Measurements from ENCODE around the gene HOXC5. TPM values are rescaled to one million over a fixed set of nuclear protein-coding genes. Genes with fewer than 3 reads are reported as not detected.

HOXC5 gene
- total and polyA plus RNA-seq, 2 donors (not counting 1 experiment from before 2014, with no cell fraction given): not detected

GRCh38 chr12:53987787-53988230, 45.0 kb upstream of the HOXC5 start:
- H3K4me2 ChIP-seq (replicated peaks; ENCODE audit: low read depth, low read length, poor library complexity, severe bottlenecking): no peak overlapping the region
- no peak for TF ChIP-seq CTCF (IDR thresholded peaks at IDR 0.05)
- no peak for TF ChIP-seq EZH2 (IDR thresholded peaks at IDR 0.05; ENCODE audit: borderline replicate concordance, insufficient read depth, low read depth, low read length, poor library complexity, severe bottlenecking)
- Mint-ChIP-seq H3K4me1 (peaks cover 29% of the 10 kb centered on the region), H3K27ac (no peak overlapping the region), H3K4me3 (no peak overlapping the region), H3K27me3 (peaks cover 90% of the 10 kb centered on the region), H3K9me3 (ENCODE audit: insufficient read depth) (no peaks in the 10 kb centered on the region)
- ChIA-PET POLR2A (interaction anchor here (0.7 kb wide), 1 partner anchor 56 kb away, joined by 3 read pairs; no protein-coding TSS in a partner anchor), CTCF (interaction anchor here (0.7 to 1.8 kb wide), 7 partner anchors 45 to 632 kb away, joined by 3 to 6 read pairs (median 3); partner anchors contain the start of gene HOXC5)
- ATAC-seq (ENCODE audit: low read depth): no peak
- WGBS (ENCODE audit: insufficient coverage): 10% methylated on average over 2 of the region's 4 CpGs
- no peaks in the 10 kb centered on the region for H3K36me3 ChIP-seq (replicated peaks in 1 of 2; ENCODE audit: control extremely low read depth in 1 of 2, control insufficient read depth in 1 of 2, extremely low read depth in 1 of 2, insufficient read depth in 2 of 2, low read length in 1 of 2)
- peaks cover 0 to 68% (median 12%) of the 10 kb centered on the region in 3 donors for H3K9me3 ChIP-seq (ENCODE audit: control extremely low read depth in 1 of 3, control insufficient read depth in 2 of 3, insufficient read depth in 1 of 3, low read length in 2 of 3)
- no peak overlapping the region for H3K4me3 ChIP-seq (ENCODE audit: control extremely low read depth in 1 of 5, extremely low read depth in 1 of 5, insufficient read depth in 1 of 5, low read depth in 2 of 5, low read length in 4 of 5)
- H2AFZ ChIP-seq (ENCODE audit: insufficient read depth, low read depth, low read length, poor library complexity, severe bottlenecking): no peak overlapping the region
- no peak overlapping the region for H3K9ac ChIP-seq (ENCODE audit: low read length)
- H3K27ac ChIP-seq (ENCODE audit: low read length in 2 of 2): no peak overlapping the region
- no peaks in the 10 kb centered on the region for H3K79me2 ChIP-seq (ENCODE audit: control insufficient read depth, insufficient read depth, low read length)
- H4K20me1 ChIP-seq (ENCODE audit: control insufficient read depth, insufficient read depth, low read length, poor library complexity, severe bottlenecking): no peaks in the 10 kb centered on the region
- no peak for DNase-seq
- intact Hi-C loops (cut with micrococcal nuclease): loop anchor here (5.0 kb wide), 1 partner anchor 46 kb away; no protein-coding TSS in a partner anchor
- H3K27me3 ChIP-seq (replicated peaks in 1 of 4; ENCODE audit: control extremely low read depth in 1 of 4, control insufficient read depth in 3 of 4, insufficient read depth in 4 of 4, low read length in 3 of 4): peaks cover 0 to 98% (median 92%) of the 10 kb centered on the region in 4 experiments
- H3K4me1 ChIP-seq (ENCODE audit: control insufficient read depth in 2 of 2, insufficient read depth in 2 of 2, low read length in 2 of 2): peaks cover 30 to 48% of the 10 kb centered on the region in 2 donors

DNA sequence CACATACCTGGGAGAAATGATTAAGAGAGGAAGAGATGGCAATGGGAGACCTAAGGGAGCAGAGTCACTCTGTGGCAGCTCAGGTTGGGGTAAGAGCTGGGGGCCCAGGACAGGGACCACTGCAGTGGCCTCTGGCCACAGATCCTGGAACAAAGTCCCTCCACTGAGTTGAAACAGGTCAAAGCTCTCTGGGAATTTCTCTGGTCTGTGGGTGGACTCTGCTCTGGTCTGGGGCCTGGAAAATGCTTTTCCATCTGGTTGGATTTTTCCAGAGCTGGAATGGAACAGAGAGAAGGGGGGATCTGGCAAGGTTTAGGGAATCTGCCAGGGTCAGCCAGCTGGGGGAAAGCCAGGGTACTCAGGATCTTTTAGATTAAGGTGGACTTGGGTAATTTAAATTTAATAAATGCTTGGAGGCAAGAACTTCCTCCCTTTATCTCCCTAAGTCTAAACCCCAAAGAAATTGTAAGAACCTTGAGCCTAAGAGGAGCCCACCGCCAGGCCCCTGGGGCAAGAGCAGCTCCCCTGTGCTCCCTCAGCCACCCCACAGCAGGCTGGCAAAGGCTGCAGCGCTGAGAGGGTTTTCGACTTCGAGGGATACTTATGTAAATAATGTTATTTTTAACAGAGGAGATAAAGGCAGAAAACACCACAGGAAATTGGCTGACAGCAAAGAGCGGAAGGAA, 44.2 kb upstream of the HOXC5 start:
- Mint-ChIP-seq H3K9me3 (ENCODE audit: insufficient read depth) (no peaks in the 10 kb centered on the region), H3K27me3 (peaks cover 90% of the 10 kb centered on the region), H3K4me1 (peaks cover 29% of the 10 kb centered on the region), H3K4me3 (no peak overlapping the region), H3K27ac (no peak overlapping the region)
- intact Hi-C loops (cut with micrococcal nuclease): loop anchor here (5.0 kb wide), 1 partner anchor 46 kb away; no protein-coding TSS in a partner anchor
- H3K4me3 ChIP-seq (ENCODE audit: control extremely low read depth in 1 of 5, extremely low read depth in 1 of 5, insufficient read depth in 1 of 5, low read depth in 2 of 5, low read length in 4 of 5): no peak overlapping the region
- no peaks in the 10 kb centered on the region for H3K36me3 ChIP-seq (replicated peaks in 1 of 2; ENCODE audit: control extremely low read depth in 1 of 2, control insufficient read depth in 1 of 2, extremely low read depth in 1 of 2, insufficient read depth in 2 of 2, low read length in 1 of 2)
- no peak for TF ChIP-seq EZH2 (IDR thresholded peaks at IDR 0.05; ENCODE audit: borderline replicate concordance, insufficient read depth, low read depth, low read length, poor library complexity, severe bottlenecking)
- TF ChIP-seq CTCF (IDR thresholded peaks at IDR 0.05): no peak
- peaks cover 30 to 52% of the 10 kb centered on the region in 2 donors for H3K4me1 ChIP-seq (ENCODE audit: control insufficient read depth in 2 of 2, insufficient read depth in 2 of 2, low read length in 2 of 2)
- H2AFZ ChIP-seq (ENCODE audit: insufficient read depth, low read depth, low read length, poor library complexity, severe bottlenecking): no peak overlapping the region
- 10% methylated on average over 2 of the region's 5 CpGs for WGBS (ENCODE audit: insufficient coverage)
- DNase-seq (no peak), ATAC-seq (ENCODE audit: low read depth) (no peak)
- H4K20me1 ChIP-seq (ENCODE audit: control insufficient read depth, insufficient read depth, low read length, poor library complexity, severe bottlenecking): no peaks in the 10 kb centered on the region
- POLR2A ChIA-PET: no interaction called here
- no peak overlapping the region for H3K27ac ChIP-seq (ENCODE audit: low read length in 2 of 2)
- peak overlapping the region; percentile 37 for H3K4me2 ChIP-seq (replicated peaks; ENCODE audit: low read depth, low read length, poor library complexity, severe bottlenecking)
- CTCF ChIA-PET: interaction anchor here (0.8 to 1.8 kb wide), 6 partner anchors 44 to 631 kb away, joined by 3 to 6 read pairs (median 4); partner anchors contain the start of genes HOXC5 and NFE2
- no peak overlapping the region for H3K9ac ChIP-seq (ENCODE audit: low read length)
- peaks cover 0 to 65% (median 6%) of the 10 kb centered on the region in 3 donors for H3K9me3 ChIP-seq (ENCODE audit: control extremely low read depth in 1 of 3, control insufficient read depth in 2 of 3, insufficient read depth in 1 of 3, low read length in 2 of 3)
- no peaks in the 10 kb centered on the region for H3K79me2 ChIP-seq (ENCODE audit: control insufficient read depth, insufficient read depth, low read length)
- peaks cover 0 to 98% (median 92%) of the 10 kb centered on the region in 4 experiments for H3K27me3 ChIP-seq (replicated peaks in 1 of 4; ENCODE audit: control extremely low read depth in 1 of 4, control insufficient read depth in 3 of 4, insufficient read depth in 4 of 4, low read length in 3 of 4)
